Measurements from ENCODE around the gene GRN.

The GRN gene

GRCh38 chr17:44352828-44353671 lies 7.9 kb downstream of the GRN start:
- Histone ChIP-seq H3K9me3 (ENCODE audit: control insufficient read depth in 2 of 2, low read length in 2 of 2) (no peaks in the 10 kb centered on the region), H3K36me3 (ENCODE audit: control insufficient read depth in 2 of 2, insufficient read depth in 2 of 2, low read length in 2 of 2) (peaks cover 33 to 39% of the 10 kb centered on the region in 2 donors), H3K27ac (ENCODE audit: low read depth in 2 of 2, low read length in 2 of 2) (no peak overlapping the region), H3K27me3 (ENCODE audit: control insufficient read depth in 2 of 2, insufficient read depth in 2 of 2, low read length in 2 of 2) (no peaks in the 10 kb centered on the region), H3K9ac (ENCODE audit: low read depth in 1 of 2, low read length in 2 of 2) (no peak overlapping the region), H3K4me3 (ENCODE audit: low read length in 2 of 2) (peak overlapping the region; percentile 20 to 43), H3K4me1 (ENCODE audit: control insufficient read depth in 2 of 2, insufficient read depth in 2 of 2, low read length in 2 of 2) (no peaks in the 10 kb centered on the region)

GRCh38 chr17:44353672-44354331 lies 8.7 kb downstream of the GRN start:
- Histone ChIP-seq H3K36me3 (ENCODE audit: control insufficient read depth in 2 of 2, insufficient read depth in 2 of 2, low read length in 2 of 2) (peaks cover 33 to 38% of the 10 kb centered on the region in 2 donors), H3K9ac (ENCODE audit: low read depth in 1 of 2, low read length in 2 of 2) (no peak overlapping the region), H3K27ac (ENCODE audit: low read depth in 2 of 2, low read length in 2 of 2) (no peak overlapping the region), H3K4me3 (ENCODE audit: low read length in 2 of 2) (peak overlapping the region; percentile 43 to 44), H3K4me1 (ENCODE audit: control insufficient read depth in 2 of 2, insufficient read depth in 2 of 2, low read length in 2 of 2) (no peaks in the 10 kb centered on the region), H3K27me3 (ENCODE audit: control insufficient read depth in 2 of 2, insufficient read depth in 2 of 2, low read length in 2 of 2) (peaks cover 0 to 3% of the 10 kb centered on the region in 2 donors), H3K9me3 (ENCODE audit: control insufficient read depth in 2 of 2, low read length in 2 of 2) (no peaks in the 10 kb centered on the region)

GRCh38 chr17:44354582-44355561 lies 9.8 kb downstream of the GRN start:
- Histone ChIP-seq H3K4me1 (ENCODE audit: control insufficient read depth in 2 of 2, insufficient read depth in 2 of 2, low read length in 2 of 2) (no peaks in the 10 kb centered on the region), H3K27me3 (ENCODE audit: control insufficient read depth in 2 of 2, insufficient read depth in 2 of 2, low read length in 2 of 2) (peaks cover 0 to 7% of the 10 kb centered on the region in 2 donors), H3K36me3 (ENCODE audit: control insufficient read depth in 2 of 2, insufficient read depth in 2 of 2, low read length in 2 of 2) (peaks cover 25 to 29% of the 10 kb centered on the region in 2 donors), H3K27ac (ENCODE audit: low read depth in 2 of 2, low read length in 2 of 2) (no peak overlapping the region), H3K9ac (ENCODE audit: low read depth in 1 of 2, low read length in 2 of 2) (no peak overlapping the region), H3K9me3 (ENCODE audit: control insufficient read depth in 2 of 2, low read length in 2 of 2) (no peaks in the 10 kb centered on the region), H3K4me3 (ENCODE audit: low read length in 2 of 2) (no peak overlapping the region)

- H3K4me1 ChIP-seq (ENCODE audit: control insufficient read depth in 2 of 2, insufficient read depth in 2 of 2, low read length in 2 of 2) = no peaks in the 10 kb centered on the region
- no peaks in the 10 kb centered on the region for H3K9me3 ChIP-seq (ENCODE audit: control insufficient read depth in 2 of 2, low read length in 2 of 2)
- H3K27ac ChIP-seq (ENCODE audit: low read depth in 2 of 2, low read length in 2 of 2) = no peak overlapping the region
- H3K9ac ChIP-seq (ENCODE audit: low read depth in 1 of 2, low read length in 2 of 2) = no peak overlapping the region
- H3K27me3 ChIP-seq (ENCODE audit: control insufficient read depth in 2 of 2, insufficient read depth in 2 of 2, low read length in 2 of 2) = peaks cover 1 to 10% of the 10 kb centered on the region in 2 donors
- no peak overlapping the region for H3K4me3 ChIP-seq (ENCODE audit: low read length in 2 of 2)
- peaks cover 20 to 23% of the 10 kb centered on the region in 2 donors for H3K36me3 ChIP-seq (ENCODE audit: control insufficient read depth in 2 of 2, insufficient read depth in 2 of 2, low read length in 2 of 2)
Observed at GRCh38 chr17:44355642-44356099, 10.6 kb downstream of the GRN start.

- peaks cover 15 to 17% of the 10 kb centered on the region in 2 donors for H3K36me3 ChIP-seq (ENCODE audit: control insufficient read depth in 2 of 2, insufficient read depth in 2 of 2, low read length in 2 of 2)
- no peaks in the 10 kb centered on the region for H3K4me1 ChIP-seq (ENCODE audit: control insufficient read depth in 2 of 2, insufficient read depth in 2 of 2, low read length in 2 of 2)
Observed at GRCh38 chr17:44356241-44356640, 11.1 kb downstream of the GRN start.

GRCh38 chr17:44358066-44358465 lies 13.0 kb downstream of the GRN start:
- Histone ChIP-seq H3K9me3 (ENCODE audit: control insufficient read depth in 2 of 2, low read length in 2 of 2) (no peaks in the 10 kb centered on the region), H3K36me3 (ENCODE audit: control insufficient read depth in 2 of 2, insufficient read depth in 2 of 2, low read length in 2 of 2) (peaks cover 0 to 2% of the 10 kb centered on the region in 2 donors), H3K4me1 (ENCODE audit: control insufficient read depth in 2 of 2, insufficient read depth in 2 of 2, low read length in 2 of 2) (peaks cover 2 to 4% of the 10 kb centered on the region in 2 donors), H3K27me3 (ENCODE audit: control insufficient read depth in 2 of 2, insufficient read depth in 2 of 2, low read length in 2 of 2) (peaks cover 10 to 21% of the 10 kb centered on the region in 2 donors), H3K9ac (ENCODE audit: low read depth in 1 of 2, low read length in 2 of 2) (no peak overlapping the region), H3K27ac (ENCODE audit: low read depth in 2 of 2, low read length in 2 of 2) (no peak overlapping the region), H3K4me3 (ENCODE audit: low read length in 2 of 2) (no peak overlapping the region)

More at GRCh38 chr17:44356241-44356640, 11.1 kb downstream of the GRN start:
- H3K27me3 ChIP-seq (ENCODE audit: control insufficient read depth in 2 of 2, insufficient read depth in 2 of 2, low read length in 2 of 2) = peaks cover 6 to 15% of the 10 kb centered on the region in 2 donors
- H3K27ac ChIP-seq (ENCODE audit: low read depth in 2 of 2, low read length in 2 of 2) = no peak overlapping the region
- H3K9ac ChIP-seq (ENCODE audit: low read depth in 1 of 2, low read length in 2 of 2) = no peak overlapping the region
- no peak overlapping the region for H3K4me3 ChIP-seq (ENCODE audit: low read length in 2 of 2)
- no peaks in the 10 kb centered on the region for H3K9me3 ChIP-seq (ENCODE audit: control insufficient read depth in 2 of 2, low read length in 2 of 2)

- no peaks in the 10 kb centered on the region for H3K9me3 ChIP-seq (ENCODE audit: control insufficient read depth in 2 of 2, low read length in 2 of 2)
- H3K4me3 ChIP-seq (ENCODE audit: low read length in 2 of 2) = no peak overlapping the region
- no peak overlapping the region for H3K9ac ChIP-seq (ENCODE audit: low read depth in 1 of 2, low read length in 2 of 2)
- H3K4me1 ChIP-seq (ENCODE audit: control insufficient read depth in 2 of 2, insufficient read depth in 2 of 2, low read length in 2 of 2) = peaks cover 2 to 6% of the 10 kb centered on the region in 2 donors
- peaks cover 10 to 21% of the 10 kb centered on the region in 2 donors for H3K27me3 ChIP-seq (ENCODE audit: control insufficient read depth in 2 of 2, insufficient read depth in 2 of 2, low read length in 2 of 2)
- no peak overlapping the region for H3K27ac ChIP-seq (ENCODE audit: low read depth in 2 of 2, low read length in 2 of 2)
- no peaks in the 10 kb centered on the region for H3K36me3 ChIP-seq (ENCODE audit: control insufficient read depth in 2 of 2, insufficient read depth in 2 of 2, low read length in 2 of 2)
Observed at GRCh38 chr17:44359006-44359405, 13.9 kb downstream of the GRN start.

- Histone ChIP-seq H3K9ac (ENCODE audit: low read depth in 1 of 2, low read length in 2 of 2) (no peak overlapping the region), H3K9me3 (ENCODE audit: control insufficient read depth in 2 of 2, low read length in 2 of 2) (no peaks in the 10 kb centered on the region), H3K4me3 (ENCODE audit: low read length in 2 of 2) (no peak overlapping the region), H3K27me3 (ENCODE audit: control insufficient read depth in 2 of 2, insufficient read depth in 2 of 2, low read length in 2 of 2) (peaks cover 10 to 21% of the 10 kb centered on the region in 2 donors), H3K36me3 (ENCODE audit: control insufficient read depth in 2 of 2, insufficient read depth in 2 of 2, low read length in 2 of 2) (no peaks in the 10 kb centered on the region), H3K4me1 (ENCODE audit: control insufficient read depth in 2 of 2, insufficient read depth in 2 of 2, low read length in 2 of 2) (peaks cover 2 to 6% of the 10 kb centered on the region in 2 donors), H3K27ac (ENCODE audit: low read depth in 2 of 2, low read length in 2 of 2) (no peak overlapping the region)
Observed at GRCh38 chr17:44359458-44360143, 14.5 kb downstream of the GRN start.

- H3K4me1 ChIP-seq (ENCODE audit: control insufficient read depth in 2 of 2, insufficient read depth in 2 of 2, low read length in 2 of 2) = peaks cover 2 to 6% of the 10 kb centered on the region in 2 donors
- H3K4me3 ChIP-seq (ENCODE audit: low read length in 2 of 2) = no peak overlapping the region
- peaks cover 13 to 21% of the 10 kb centered on the region in 2 donors for H3K27me3 ChIP-seq (ENCODE audit: control insufficient read depth in 2 of 2, insufficient read depth in 2 of 2, low read length in 2 of 2)
- H3K9me3 ChIP-seq (ENCODE audit: control insufficient read depth in 2 of 2, low read length in 2 of 2) = no peaks in the 10 kb centered on the region
- no peak overlapping the region for H3K27ac ChIP-seq (ENCODE audit: low read depth in 2 of 2, low read length in 2 of 2)
- no peak overlapping the region for H3K9ac ChIP-seq (ENCODE audit: low read depth in 1 of 2, low read length in 2 of 2)
- no peaks in the 10 kb centered on the region for H3K36me3 ChIP-seq (ENCODE audit: control insufficient read depth in 2 of 2, insufficient read depth in 2 of 2, low read length in 2 of 2)
Observed at GRCh38 chr17:44360144-44360533, 15.0 kb downstream of the GRN start.
